Vagina (tissue), 2 donors: Measurements from ENCODE around the gene TBL1XR1. TPM values are rescaled to one million over a fixed set of nuclear protein-coding genes. Genes with fewer than 3 reads are reported as not detected.

Experiments
- DNase-seq, 2 donors: peaks; one replicate each; pipeline ENCODE4 v3.0.0-alpha.2; 2017; ENCODE audit errors: extremely low spot score in 2 of 2
- H3K27ac ChIP-seq: fragments of 200-600 bp; sonication (generic); one replicate; pipeline ENCODE4 v1.5.1; 2019
- H3K27me3 ChIP-seq: fragments of 200-600 bp; sonication (generic); one replicate; pipeline ENCODE4 v1.5.1; 2019
- H3K36me3 ChIP-seq, 2 donors: fragments of 200-600 bp; sonication (generic); one replicate each; pipeline ENCODE4 v1.5.1; 2017 to 2019
- H3K4me1 ChIP-seq: fragments of 200-600 bp; sonication (generic); one replicate; pipeline ENCODE4 v1.5.1; 2019
- H3K4me3 ChIP-seq, 2 donors: fragments of 200-600 bp; sonication (generic); 1 replicate in 1 of 2; 2 replicates in 1 of 2; pipeline ENCODE4 v1.5.1; 2016 to 2019
- H3K9me3 ChIP-seq: fragments of 200-600 bp; sonication (generic); one replicate; pipeline ENCODE4 v1.5.1; 2019
- POLR2A ChIP-seq, 2 donors: fragments of 450-650 bp; IDR thresholded peaks; one replicate each; pipeline ENCODE4 v1.6.1; 2017; ENCODE audit warnings: antibody characterized with exemption in 2 of 2, mild to moderate bottlenecking in 2 of 2, moderate library complexity in 2 of 2
- POLR2AphosphoS5 ChIP-seq, 2 donors: sonication (generic); formaldehyde crosslinking; IDR thresholded peaks; one replicate each; pipeline ENCODE4 v1.9.0; 2017; ENCODE audit warnings: antibody characterized with exemption in 2 of 2, mild to moderate bottlenecking in 2 of 2, low read depth in 1 of 2; ENCODE audit not compliant: insufficient read depth in 1 of 2
- intact Hi-C: fragments of 100-400 bp; cut with DNase I; formaldehyde crosslinking; loops from one replicate; pipeline ENCODE4 v1.15.1; 2023
- total RNA-seq: library from RNA; depleted of rRNA; stranded (reverse); fragments of >200 nt; gene quantifications from one replicate; pipeline ENCODE4 v1.2.3, GENCODE V29; 2016
- TF ChIP-seq, protein P1 (sequence below), 3 experiments: fragments of 450-650 bp in 2 of 3; fragments of 200-600 bp in 1 of 3; sonication (generic) in 1 of 3; IDR thresholded peaks; one replicate each; pipeline ENCODE4 v1.5.1; 2017 to 2019; ENCODE audit warnings: antibody characterized with exemption in 3 of 3, mild to moderate bottlenecking in 2 of 3, moderate library complexity in 2 of 3

Gene TBL1XR1
- total RNA-seq, 1 donor from 2014 or later, result 80.5 TPM

GRCh38 chr3:176994891-176995781 lies 202.1 kb downstream of the TBL1XR1 start:
- no peak for DNase-seq
- Histone ChIP-seq H3K27ac (no peak overlapping the region), H3K9me3 (no peaks in the 10 kb centered on the region), H3K36me3 (no peaks in the 10 kb centered on the region), H3K4me1 (no peaks in the 10 kb centered on the region), H3K4me3 (no peak overlapping the region), H3K27me3 (no peaks in the 10 kb centered on the region)
- intact Hi-C loops, result no loop called here
- TF ChIP-seq POLR2AphosphoS5 (IDR thresholded peaks at IDR 0.05; ENCODE audit: insufficient read depth in 1 of 2, low read depth in 1 of 2) (no peak), POLR2A (IDR thresholded peaks at IDR 0.05) (no peak)
- TF ChIP-seq, protein P1, sequence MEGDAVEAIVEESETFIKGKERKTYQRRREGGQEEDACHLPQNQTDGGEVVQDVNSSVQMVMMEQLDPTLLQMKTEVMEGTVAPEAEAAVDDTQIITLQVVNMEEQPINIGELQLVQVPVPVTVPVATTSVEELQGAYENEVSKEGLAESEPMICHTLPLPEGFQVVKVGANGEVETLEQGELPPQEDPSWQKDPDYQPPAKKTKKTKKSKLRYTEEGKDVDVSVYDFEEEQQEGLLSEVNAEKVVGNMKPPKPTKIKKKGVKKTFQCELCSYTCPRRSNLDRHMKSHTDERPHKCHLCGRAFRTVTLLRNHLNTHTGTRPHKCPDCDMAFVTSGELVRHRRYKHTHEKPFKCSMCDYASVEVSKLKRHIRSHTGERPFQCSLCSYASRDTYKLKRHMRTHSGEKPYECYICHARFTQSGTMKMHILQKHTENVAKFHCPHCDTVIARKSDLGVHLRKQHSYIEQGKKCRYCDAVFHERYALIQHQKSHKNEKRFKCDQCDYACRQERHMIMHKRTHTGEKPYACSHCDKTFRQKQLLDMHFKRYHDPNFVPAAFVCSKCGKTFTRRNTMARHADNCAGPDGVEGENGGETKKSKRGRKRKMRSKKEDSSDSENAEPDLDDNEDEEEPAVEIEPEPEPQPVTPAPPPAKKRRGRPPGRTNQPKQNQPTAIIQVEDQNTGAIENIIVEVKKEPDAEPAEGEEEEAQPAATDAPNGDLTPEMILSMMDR (IDR thresholded peaks at IDR 0.05), result no peak

DNA sequence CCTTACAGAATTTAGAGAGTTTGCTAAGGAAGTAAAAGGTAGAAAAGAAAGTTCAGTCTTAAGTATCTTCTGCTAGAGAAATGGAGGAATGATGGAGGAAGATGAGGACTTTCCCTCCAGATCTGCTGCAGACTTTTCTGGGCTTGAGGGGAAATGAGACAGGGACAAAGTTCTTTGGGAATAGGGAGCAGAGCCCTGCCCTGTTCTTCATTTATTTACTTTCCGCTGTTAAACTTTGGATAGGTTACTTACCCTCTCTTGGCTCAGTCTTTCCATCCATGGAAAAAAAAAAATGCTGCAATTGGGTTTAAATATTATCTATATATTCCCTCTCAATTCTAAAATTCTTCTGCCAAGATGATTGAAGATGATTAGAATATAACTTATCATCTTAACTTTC lies 202.9 kb downstream of the TBL1XR1 start:
- intact Hi-C loops, result no loop called here
- no peak overlapping the region for H3K4me3 ChIP-seq
- no peak for DNase-seq
- no peak overlapping the region for H3K27ac ChIP-seq
- H3K27me3 ChIP-seq, result no peaks in the 10 kb centered on the region
- TF ChIP-seq, protein P1 (IDR thresholded peaks at IDR 0.05), result no peak
- TF ChIP-seq POLR2AphosphoS5 (IDR thresholded peaks at IDR 0.05; ENCODE audit: insufficient read depth in 1 of 2, low read depth in 1 of 2) (no peak), POLR2A (IDR thresholded peaks at IDR 0.05) (no peak)
- H3K4me1 ChIP-seq, result no peaks in the 10 kb centered on the region
- H3K36me3 ChIP-seq, result no peaks in the 10 kb centered on the region
- no peaks in the 10 kb centered on the region for H3K9me3 ChIP-seq

DNA sequence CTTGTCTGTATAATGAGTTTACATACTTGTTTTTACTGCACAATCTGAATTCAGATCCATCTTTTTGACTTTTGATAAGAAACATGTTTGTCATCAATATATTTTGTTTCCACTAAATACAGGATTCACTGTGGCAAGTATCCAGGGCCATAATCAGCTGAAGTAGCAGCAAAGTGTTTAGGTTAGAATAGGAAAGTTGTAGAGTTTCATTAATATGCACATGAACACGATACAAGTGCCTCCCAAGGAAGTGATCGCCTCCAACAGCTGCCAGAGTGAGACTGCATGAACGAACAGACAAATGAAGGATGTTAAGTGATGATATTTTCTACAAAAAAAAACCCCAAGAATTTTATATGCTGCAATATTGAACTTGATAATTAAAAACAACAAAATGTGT lies 204.3 kb downstream of the TBL1XR1 start:
- no peaks in the 10 kb centered on the region for H3K27me3 ChIP-seq
- DNase-seq, result no peak
- H3K27ac ChIP-seq, result no peak overlapping the region
- no peaks in the 10 kb centered on the region for H3K36me3 ChIP-seq
- no peaks in the 10 kb centered on the region for H3K4me1 ChIP-seq
- intact Hi-C loops, result no loop called here
- TF ChIP-seq POLR2AphosphoS5 (IDR thresholded peaks at IDR 0.05; ENCODE audit: insufficient read depth in 1 of 2, low read depth in 1 of 2), result no peak
- TF ChIP-seq, protein P1 (IDR thresholded peaks at IDR 0.05), result no peak
- no peak for TF ChIP-seq POLR2A (IDR thresholded peaks at IDR 0.05)
- no peaks in the 10 kb centered on the region for H3K9me3 ChIP-seq
- no peak overlapping the region for H3K4me3 ChIP-seq

- Histone ChIP-seq H3K9me3 (no peaks in the 10 kb centered on the region), H3K27me3 (no peaks in the 10 kb centered on the region), H3K4me3 (no peak overlapping the region), H3K27ac (no peak overlapping the region), H3K36me3 (no peaks in the 10 kb centered on the region), H3K4me1 (no peaks in the 10 kb centered on the region)
- TF ChIP-seq, protein P1 (IDR thresholded peaks at IDR 0.05), result no peak
- TF ChIP-seq POLR2A (IDR thresholded peaks at IDR 0.05), result no peak
- TF ChIP-seq POLR2AphosphoS5 (IDR thresholded peaks at IDR 0.05; ENCODE audit: insufficient read depth in 1 of 2, low read depth in 1 of 2), result no peak
- no peak for DNase-seq
- intact Hi-C loops, result no loop called here
Observed at GRCh38 chr3:176992565-176992964, 204.7 kb downstream of the TBL1XR1 start.

- Histone ChIP-seq H3K9me3 (no peaks in the 10 kb centered on the region), H3K36me3 (no peaks in the 10 kb centered on the region), H3K4me1 (no peaks in the 10 kb centered on the region), H3K4me3 (no peak overlapping the region), H3K27ac (no peak overlapping the region), H3K27me3 (no peaks in the 10 kb centered on the region)
- TF ChIP-seq, protein P1 (IDR thresholded peaks at IDR 0.05), result no peak
- TF ChIP-seq POLR2AphosphoS5 (IDR thresholded peaks at IDR 0.05; ENCODE audit: insufficient read depth in 1 of 2, low read depth in 1 of 2) (no peak), POLR2A (IDR thresholded peaks at IDR 0.05) (no peak)
- intact Hi-C loops, result no loop called here
- DNase-seq, result no peak
Observed at GRCh38 chr3:176988795-176989194, 208.5 kb downstream of the TBL1XR1 start.
